GM06990 (cell line): ENCODE data around the gene PPP1R16B.

Experiments used
- DNase-seq: peaks from one replicate; pipeline ENCODE4 v3.0.0-alpha.2; 2011; ENCODE audit not compliant: insufficient read length; ENCODE audit errors: extremely low read depth
- H3K27me3 ChIP-seq: replicated peaks from 2 replicates; pipeline ENCODE4 v1.6.0; 2011; ENCODE audit warnings: low read length; ENCODE audit not compliant: control insufficient read depth, insufficient read depth
- H3K36me3 ChIP-seq: 2 replicates; pipeline ENCODE4 v1.5.1; 2011; ENCODE audit warnings: low read length; ENCODE audit not compliant: control insufficient read depth, insufficient read depth
- H3K4me3 ChIP-seq: replicated peaks from 2 replicates; pipeline ENCODE4 v1.5.1; 2011; ENCODE audit warnings: low read depth, mild to moderate bottlenecking, control low read depth, low read length
- TF ChIP-seq, protein P1 (sequence below): IDR thresholded peaks from 2 replicates; pipeline ENCODE4 v1.5.1; 2011; ENCODE audit warnings: low read length, control low read depth, mild to moderate bottlenecking, inconsistent platforms; ENCODE audit not compliant: insufficient read depth, poor library complexity, severe bottlenecking

PPP1R16B gene

DNA sequence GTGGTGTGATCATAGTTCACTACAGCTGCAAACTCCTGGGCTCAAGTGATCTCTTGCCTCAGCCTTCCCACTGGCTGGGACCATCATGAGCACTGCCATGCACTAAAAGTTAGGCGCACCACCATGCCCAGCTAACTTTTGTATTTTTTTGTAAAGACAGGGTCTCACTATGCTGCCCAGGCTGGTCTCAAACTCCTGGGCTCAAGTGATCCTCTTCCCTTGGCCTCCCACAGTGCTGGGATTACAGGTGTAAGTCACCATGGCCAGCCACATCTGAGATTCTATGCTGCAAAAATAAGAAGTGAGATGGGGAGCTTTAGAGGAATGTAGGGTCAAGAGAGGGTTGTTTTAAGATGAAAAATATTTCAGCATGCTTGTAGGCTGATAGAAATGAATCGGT, 119.2 kb downstream of the PPP1R16B start:
- Histone ChIP-seq H3K4me3 (no peak overlapping the region), H3K36me3 (peaks cover 7% of the 10 kb centered on the region), H3K27me3 (no peaks in the 10 kb centered on the region)
- TF ChIP-seq, protein P1, sequence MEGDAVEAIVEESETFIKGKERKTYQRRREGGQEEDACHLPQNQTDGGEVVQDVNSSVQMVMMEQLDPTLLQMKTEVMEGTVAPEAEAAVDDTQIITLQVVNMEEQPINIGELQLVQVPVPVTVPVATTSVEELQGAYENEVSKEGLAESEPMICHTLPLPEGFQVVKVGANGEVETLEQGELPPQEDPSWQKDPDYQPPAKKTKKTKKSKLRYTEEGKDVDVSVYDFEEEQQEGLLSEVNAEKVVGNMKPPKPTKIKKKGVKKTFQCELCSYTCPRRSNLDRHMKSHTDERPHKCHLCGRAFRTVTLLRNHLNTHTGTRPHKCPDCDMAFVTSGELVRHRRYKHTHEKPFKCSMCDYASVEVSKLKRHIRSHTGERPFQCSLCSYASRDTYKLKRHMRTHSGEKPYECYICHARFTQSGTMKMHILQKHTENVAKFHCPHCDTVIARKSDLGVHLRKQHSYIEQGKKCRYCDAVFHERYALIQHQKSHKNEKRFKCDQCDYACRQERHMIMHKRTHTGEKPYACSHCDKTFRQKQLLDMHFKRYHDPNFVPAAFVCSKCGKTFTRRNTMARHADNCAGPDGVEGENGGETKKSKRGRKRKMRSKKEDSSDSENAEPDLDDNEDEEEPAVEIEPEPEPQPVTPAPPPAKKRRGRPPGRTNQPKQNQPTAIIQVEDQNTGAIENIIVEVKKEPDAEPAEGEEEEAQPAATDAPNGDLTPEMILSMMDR, result no peak
- no peak for DNase-seq

DNA sequence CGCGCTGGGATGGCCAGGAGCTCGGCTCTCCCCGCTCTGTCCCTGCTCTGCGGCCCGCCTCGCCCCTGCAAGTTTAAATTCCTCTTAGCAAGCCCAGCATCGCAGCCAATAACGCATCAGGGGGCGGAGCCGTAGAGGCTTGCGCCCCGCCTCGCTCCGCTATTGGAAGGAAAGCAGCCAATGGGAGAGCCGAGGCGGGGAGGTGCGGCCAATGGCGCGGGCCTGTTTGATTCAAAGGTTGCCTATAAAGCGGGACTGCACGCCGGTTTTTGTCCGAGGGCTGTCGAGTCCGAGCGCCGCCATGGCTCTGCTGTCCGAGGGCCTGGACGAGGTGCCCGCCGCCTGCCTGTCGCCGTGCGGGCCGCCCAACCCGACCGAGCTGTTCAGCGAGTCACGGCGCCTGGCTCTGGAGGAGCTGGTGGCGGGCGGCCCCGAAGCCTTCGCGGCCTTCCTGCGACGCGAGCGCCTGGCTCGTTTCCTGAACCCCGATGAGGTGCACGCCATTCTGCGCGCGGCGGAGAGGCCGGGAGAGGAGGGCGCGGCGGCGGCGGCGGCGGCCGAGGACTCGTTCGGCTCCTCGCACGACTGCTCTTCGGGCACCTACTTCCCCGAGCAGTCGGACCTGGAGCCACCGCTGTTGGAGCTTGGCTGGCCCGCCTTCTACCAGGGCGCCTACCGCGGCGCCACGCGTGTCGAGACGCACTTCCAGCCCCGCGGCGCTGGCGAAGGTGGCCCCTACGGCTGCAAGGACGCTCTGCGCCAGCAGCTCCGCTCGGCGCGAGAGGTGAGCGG, 120.8 kb downstream of the PPP1R16B start, which contains the start of gene FAM83D:
TSS of gene FAM83D (plus strand) at position 276 of the 792 bp plus-strand sequence. CDS start at position 302, 26 bp downstream.
- TF ChIP-seq, protein P1, result no peak
- Histone ChIP-seq H3K27me3 (no peaks in the 10 kb centered on the region), H3K36me3 (no peaks in the 10 kb centered on the region; the same call in 1 of the 2 replicates), H3K4me3 (peak within 1 kb of the TSS; percentile 94)
- peak; percentile 98 for DNase-seq

DNA sequence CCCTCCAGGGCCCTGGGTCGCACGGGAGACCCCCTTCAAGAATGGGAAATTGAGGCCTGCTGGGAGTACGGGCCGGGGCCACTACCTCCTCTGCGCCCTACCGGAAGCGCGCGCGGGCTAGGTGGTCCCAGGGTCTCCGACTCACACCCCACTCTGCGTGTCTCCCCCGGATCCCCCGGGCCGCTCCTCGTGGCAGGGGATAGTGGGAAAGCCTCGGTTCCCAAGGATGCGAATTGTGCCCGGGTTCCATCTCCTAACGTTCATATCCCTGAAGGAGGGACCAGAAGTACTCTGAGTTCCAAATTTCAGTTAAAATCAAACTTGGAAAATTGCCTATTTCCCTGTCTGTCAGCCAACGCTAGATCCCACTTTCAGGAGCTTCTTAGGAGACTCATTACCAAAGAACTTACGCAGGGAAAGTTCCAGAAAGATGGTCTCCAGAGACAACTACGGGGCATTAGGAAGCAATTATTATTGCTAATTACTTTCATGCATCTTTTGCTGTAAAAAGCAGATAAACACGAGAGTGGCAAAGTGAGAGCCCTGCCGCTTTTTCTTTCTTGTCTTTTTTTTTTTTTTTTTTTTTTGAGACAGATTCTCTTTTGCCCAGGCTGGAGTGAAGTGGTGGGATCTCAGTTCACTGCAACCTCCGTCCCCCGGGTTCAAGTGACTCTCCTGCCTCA, 121.6 kb downstream of the PPP1R16B start:
- no peaks in the 10 kb centered on the region; the same call in 1 of the 2 replicates for H3K36me3 ChIP-seq
- TF ChIP-seq, protein P1, result no peak
- DNase-seq, result no peak
- H3K4me3 ChIP-seq, result peak overlapping the region; percentile 94
- no peaks in the 10 kb centered on the region for H3K27me3 ChIP-seq

DNA sequence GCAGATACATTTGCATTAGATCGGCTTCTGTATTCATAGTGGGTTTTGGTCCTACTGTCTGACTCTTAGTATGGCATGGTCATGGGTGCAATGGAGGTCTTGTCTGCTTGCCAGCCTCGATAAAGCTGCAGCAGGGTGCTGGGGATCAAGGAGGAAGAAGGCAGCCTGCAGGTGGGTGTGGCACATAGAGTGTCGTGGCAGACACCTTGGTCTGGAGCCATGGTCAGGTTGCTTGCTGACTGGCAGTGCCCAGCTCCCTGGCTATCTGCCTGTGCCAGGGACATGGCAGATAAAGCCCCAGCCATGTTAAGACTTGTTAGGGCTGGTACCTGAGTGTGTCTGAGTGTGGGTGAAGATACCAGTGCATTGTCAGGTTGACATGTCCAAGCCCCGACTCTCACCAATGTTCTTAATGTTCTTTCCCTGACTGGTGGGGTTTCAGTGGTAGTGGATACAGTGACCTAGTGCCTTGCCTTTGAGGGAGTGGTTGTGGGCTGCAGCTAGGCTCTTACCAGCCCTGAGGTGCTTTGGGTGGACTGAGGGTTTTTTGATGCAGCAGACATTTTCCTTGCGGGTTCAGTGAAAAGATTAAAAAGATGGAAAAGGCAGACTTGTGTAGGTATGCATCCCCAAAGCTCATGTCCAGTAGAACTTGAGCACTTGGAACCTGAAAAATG, 122.5 kb downstream of the PPP1R16B start:
- peak overlapping the region; percentile 94 for H3K4me3 ChIP-seq
- DNase-seq, result no peak

DNA sequence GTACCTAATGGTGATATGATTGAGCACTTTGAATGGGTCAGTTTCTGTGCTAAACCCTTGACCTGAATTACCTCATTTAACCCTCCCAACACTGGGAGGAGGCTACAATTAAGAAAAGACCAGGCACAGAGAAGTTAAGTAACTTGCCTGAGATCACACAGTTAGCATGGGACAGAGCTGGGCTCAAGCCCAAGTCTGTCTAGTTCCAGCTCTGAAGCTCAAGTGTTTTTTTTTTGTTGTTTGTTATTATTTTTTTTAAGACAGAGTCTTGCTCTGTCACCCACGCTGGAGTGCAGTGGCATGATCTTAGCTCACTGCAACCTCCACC, 124.7 kb downstream of the PPP1R16B start:
- Histone ChIP-seq H3K4me3 (no peak overlapping the region), H3K36me3 (no peaks in the 10 kb centered on the region), H3K27me3 (no peaks in the 10 kb centered on the region)
- DNase-seq, result no peak
- TF ChIP-seq, protein P1, result no peak

More for the DNA sequence above, 122.5 kb downstream of the PPP1R16B start:
- Histone ChIP-seq H3K27me3 (no peaks in the 10 kb centered on the region), H3K36me3 (no peaks in the 10 kb centered on the region)
- TF ChIP-seq, protein P1, result no peak
